Stimulated activated CD8-positive, alpha-beta memory T cell treated with anti-CD3 and anti-CD28 coated beads, Interleukin-15, amount 100 ng/mL, for 4 hours (primary cell): ENCODE measurements around the gene AFF2.

ENCODE experiments used
- DNase-seq, 2 donors: peaks; one replicate each; pipeline ENCODE4 v3.0.0-alpha.2; 2020; ENCODE audit warnings: low read depth in 2 of 2

The AFF2 gene

DNA sequence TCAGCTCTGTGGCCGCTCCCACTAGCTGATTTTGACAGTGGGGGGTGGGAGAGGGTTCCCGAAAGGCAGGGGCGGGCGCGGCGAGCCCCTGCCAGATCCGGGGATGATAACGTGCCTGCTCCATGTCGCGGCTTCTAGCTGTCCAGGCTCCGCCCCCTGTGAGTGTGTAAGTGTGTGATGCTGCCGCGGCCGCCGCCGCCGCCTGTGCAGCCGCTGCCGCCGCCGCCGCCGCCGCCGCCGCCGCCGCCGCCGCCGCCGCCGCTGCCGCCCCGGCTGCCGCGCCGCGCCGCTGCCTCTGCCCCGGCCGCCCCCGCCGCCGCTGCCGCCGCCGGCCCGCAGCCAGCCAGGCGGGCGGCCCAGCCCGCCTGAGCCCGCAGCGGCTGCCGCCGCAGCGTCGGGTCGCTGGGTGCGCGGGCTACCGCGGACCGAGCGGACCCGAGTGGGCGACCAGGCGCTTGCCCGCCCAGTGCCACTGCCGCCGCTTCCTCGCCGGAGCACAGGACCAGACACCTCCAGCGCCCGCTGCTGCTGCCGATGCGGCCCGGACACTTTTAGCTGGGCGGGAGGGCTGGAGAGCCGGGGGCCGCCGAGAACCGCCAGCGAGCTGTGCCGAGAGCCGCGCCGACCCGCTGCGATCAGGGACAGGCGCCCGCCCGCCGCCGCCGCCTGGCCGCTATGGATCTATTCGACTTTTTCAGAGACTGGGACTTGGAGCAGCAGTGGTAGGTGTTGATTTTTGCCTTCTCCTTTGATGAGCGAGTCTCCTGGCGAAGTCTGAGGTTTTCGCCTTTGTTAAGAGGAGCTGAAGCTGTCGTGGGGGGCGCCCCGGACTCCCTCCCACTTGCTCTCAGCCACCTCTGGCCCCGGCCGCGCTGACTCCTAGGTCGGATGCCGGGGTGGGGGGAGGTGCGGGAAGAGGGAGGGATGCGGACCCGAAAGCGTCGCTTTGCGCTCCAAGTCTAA lies at the start of gene AFF2:
AFF2 (plus strand) TSS at position 195 of the 963 bp plus-strand sequence; CDS start at position 676, 481 bp downstream.
- DNase-seq, result no peak

DNA sequence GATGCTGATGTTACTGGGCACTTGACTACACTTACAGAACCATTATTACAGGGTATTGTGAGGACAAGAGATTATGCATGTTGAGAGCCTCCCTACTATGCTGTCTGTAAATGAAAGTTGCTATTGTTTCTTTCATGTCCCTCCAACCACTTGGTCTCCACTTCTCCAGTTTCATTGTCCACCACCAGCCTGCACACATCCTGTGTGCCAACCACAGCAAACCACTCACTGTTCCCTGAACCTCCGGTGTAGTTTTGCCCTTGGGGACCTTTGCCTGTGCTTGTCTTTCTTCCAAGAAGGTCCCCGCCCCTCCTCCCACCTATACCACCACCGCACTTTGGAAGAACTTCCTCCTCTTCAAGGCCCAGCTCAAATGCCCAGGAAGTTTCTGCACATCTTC lies 43.1 kb upstream of the AFF2 start:
- DNase-seq, result no peak

DNA sequence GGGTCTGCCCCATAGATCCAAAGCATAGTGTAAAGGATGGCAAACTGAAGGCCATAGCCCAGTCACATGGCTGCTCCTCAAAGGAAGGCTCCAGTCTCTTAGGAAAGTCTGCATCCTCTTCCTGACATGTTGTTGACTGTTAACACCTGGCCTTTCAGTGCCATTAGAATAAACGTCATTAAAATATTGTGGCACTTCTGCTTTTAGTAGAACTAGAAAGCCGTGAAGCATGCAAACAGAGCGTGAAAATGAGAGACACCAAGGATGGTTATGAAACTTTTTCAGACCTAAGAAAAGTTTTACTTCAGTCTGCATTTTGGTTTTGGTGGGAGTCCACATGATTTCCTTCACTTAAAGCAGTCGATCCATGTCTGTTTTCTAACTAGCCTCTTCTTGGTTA lies 41.1 kb upstream of the AFF2 start:
- no peak for DNase-seq

DNA sequence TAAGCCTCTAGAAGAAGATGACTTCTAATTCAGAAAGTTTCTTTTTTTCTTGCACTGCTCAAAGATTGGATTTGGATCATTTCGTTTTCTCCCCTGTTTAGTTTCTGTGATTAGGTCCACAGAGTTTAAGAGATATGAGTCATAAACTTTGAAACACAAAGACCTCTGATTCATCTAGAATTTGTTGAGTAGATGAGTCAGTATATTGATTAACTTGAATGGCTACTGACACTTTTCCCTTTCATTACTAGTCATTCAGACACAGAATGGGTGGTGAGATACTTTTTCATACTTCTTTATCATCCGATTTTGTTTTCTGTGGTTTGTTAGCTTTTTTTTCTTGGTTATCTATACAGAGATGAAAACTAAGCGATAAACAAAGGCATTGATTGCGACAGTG lies 34.1 kb upstream of the AFF2 start:
- DNase-seq, result no peak

DNA sequence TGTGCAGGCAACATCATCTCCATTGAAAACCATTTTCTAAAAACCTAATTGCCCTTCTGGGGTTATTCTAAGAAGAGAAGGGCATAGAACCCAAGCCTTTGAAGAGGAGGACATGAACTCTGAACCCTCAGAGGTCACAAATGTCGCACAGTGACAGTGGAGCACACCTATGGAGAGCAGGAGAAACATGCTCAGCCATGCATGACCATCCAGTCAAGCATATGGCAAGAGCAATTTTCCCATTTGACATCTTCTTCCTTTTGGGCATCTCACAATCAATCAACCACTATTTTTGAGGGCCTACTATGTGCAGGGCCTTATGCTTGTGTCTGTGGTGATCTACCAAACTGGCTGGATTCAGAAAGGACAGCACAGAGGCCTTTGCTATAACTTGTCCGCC lies 30.1 kb upstream of the AFF2 start:
- DNase-seq, result no peak

DNA sequence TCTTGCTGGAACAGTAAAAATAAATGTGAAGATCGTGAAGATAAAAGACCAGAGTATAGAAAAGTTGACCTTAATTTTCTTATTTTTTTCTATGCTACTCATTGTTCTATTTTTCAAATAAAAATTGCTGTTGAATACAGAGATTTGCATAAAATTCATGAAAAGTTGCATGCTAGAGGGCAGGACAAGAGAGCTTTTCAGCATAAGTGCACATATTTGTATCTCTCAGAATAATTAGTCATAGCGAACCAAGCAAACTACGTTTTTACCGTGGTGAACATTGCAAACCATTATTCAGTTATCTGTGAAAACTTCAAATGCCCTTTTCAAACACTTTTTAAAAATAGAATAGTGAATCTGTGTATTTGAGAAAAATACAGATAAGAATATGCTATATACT lies 26.4 kb upstream of the AFF2 start:
- no peak for DNase-seq

DNA sequence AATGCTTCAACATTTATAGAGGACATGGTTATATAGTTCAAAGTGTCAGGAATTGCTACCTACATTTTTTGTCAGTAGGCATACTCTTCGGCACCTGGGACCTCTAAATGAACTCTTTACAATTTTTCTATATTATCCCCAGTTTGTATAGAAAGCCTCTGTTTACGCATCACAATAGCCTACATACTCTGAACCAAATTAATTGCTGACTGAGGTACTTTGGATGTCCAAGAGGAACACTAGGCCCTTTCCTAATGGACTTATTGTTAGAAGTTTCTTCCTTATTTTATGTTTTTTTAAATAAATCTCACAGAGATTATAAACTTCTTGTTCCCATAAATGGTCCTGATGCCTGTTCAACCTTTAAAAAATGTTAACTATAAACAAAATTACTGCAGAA lies 8.4 kb upstream of the AFF2 start:
- DNase-seq, result no peak

DNA sequence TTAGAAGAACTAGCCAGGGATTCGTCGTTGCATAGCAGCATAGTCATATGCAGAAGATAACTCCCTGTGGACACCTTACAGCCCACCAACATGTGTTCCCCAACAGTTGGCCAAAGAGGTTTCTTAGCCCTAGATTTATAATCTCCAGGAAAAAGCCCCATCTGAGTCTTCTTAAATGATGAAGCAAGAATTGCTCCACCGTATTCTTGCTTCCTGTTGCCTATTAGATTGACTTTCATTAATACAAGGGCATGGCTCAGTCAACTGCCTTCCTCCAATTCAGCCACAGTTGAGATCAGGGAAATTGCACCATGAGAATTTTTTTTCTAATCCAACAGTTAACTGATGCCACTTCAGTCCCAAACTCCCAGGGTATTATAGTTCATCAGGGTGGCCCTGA lies 5.2 kb upstream of the AFF2 start:
- DNase-seq, result no peak

DNA sequence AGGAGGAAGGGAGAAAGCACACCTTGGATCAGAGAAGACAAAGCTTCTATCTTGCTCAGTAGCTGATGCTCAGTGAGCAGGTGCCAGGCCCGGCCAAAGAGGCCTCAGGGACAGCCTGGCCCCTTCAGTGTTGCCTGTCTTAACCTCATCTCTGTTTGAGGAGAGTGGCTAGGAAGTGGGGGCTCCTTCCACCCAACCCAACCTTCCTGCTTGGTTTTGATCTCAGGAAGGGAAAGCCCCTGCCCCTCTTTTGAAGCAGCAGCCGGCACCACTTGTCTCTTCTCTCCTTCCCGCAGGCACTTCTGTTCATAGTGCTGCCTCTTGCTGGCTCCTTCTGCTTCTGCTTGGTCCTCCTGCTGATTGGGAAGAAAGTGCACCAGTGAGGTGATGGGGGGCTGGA lies 2.4 kb upstream of the AFF2 start:
- no peak for DNase-seq

DNA sequence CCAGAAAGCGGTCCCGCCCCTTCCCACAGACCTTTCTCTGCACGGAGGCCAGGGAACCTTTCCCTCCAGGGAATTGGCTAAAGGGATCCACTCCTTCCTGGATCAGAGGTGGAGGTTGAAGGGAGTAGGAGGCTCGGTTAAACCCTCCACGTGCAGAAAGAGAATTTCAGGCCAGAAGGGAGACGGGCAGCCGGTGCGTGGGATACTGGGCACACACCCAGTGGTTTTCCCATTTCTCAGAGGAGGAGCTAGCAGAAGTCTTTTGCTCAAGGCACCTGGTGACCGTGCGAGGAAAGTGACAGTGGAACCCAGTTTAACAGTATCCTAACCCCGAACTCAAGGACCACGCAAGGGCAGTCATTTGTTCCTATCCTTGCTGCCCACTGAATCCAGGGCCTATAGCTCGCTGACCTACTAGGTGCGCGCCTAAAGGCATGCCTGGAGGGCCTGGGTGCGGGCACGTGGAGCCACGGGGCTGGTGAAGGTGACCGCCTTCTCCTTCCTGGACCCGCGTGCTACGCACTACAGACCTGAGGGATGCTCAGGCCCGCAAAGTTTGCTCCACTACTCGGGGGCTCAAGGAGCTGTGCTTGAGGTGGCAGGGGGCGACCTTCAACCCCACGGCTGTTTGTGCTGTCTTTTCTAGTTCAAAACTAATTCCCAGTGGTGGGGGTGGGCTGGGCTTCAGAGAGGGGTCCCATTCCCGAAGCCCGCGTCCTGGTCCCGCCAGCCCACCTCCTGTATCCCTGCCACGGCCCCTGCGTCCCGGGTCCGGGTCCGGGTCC lies 587 bp upstream of the AFF2 start:
- DNase-seq, result no peak

DNA sequence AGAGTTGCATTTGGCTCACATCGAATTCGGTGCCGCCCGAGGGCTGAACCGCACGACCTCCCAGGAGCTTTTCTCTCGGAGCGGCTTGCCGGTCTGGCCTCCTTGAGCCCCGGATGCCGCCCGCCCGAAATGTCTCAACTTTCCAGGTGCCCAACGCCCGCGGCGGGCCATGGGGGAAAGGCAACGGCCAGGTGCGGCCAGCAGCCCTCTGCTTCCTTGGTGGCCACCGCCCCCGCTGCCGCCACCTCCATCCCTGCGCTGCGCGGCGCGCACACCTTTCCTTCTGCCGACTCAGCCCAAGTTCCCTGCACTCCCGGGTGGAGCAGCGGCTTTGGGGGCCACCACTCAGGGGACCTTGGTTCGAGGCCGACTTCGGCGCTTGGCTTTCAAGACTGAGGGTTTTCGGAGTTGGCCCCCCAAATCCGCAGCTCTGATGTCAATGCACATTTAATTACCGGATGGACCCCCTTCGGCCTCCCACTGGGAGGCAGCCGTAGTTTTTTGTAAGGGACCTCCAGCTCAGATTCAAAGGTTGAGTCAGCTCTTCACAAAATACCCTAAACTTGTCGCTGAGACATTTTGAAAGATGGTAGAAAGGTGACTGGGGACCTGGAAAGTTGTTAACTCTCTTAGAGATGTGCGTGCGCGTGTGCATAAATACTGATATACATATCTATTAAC lies 1.1 kb downstream of the AFF2 start:
- no peak for DNase-seq

DNA sequence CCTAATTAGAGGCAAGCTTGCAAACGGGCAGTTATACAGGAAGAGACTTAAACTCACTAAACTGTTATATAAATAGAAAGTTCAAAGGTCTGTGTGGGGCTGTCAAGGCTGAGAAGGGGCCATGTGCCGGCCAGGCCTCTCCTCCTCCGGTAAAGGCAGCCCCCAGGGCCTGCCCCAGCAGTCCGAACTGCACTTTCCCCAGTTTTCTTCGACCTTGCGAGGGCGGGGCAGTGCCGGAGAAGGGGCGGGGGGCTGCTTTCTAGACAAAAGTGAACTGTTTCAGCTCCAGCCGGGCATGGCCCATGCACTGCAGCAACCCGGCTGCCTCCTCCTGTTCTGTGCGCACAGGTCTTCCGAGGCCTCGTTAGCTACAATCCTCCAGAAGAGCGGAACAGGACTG lies 4.1 kb downstream of the AFF2 start:
- DNase-seq, result no peak

DNA sequence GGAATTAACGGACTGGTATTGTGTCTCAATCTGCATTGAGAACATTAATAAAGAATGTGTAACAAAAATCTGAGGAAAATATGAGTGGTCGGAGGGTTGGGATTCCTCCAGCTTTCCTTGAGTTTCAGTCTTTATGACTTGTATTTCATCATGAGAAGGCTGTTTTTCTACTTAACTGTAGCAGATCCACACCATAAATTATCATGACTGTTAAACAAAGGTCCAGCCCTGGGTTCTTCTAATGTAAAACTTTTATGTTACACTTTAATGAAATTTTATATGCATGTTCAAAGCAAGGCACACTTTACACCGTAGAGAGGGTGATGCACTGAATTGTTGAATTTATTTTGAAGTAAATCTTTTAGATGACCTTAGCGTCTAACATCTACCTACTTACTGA lies 7.0 kb downstream of the AFF2 start:
- no peak for DNase-seq

DNA sequence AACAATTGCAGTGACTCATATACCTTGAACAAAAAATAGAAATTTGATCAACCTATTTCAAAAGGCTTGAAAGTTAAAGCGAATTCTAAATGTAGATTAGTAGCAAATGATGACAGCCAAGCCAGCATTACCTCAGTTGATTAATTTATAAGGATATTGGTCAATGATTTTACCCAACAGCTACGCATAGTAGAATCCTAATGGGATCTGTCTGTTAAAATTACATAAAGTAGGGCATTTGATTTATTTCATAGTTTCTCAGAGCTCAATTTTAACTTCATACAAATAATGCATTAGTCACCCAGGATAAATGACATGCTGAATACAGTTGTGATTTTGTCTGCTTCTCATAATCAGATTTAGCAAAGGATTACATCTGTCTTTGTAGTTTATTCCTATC lies 12.0 kb downstream of the AFF2 start:
- no peak for DNase-seq

DNA sequence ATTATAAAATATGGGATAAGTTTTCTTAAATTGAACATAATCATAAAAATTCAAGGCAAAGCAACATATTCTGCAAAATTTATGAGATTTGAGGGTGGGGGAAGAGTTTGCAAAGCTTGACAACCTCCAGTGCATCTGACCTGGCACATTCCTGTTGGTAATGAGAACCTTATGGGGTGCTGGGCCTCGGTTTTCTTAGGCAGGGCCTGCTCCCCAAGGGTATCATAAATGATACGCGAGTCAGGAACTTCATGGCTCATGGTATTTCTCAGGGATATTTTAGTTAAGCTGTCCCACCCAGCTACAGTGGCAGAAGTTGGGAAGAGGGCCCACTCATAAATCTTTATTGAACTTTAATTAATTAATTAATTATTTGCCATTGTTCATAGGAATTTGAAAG lies 13.2 kb downstream of the AFF2 start:
- no peak for DNase-seq

DNA sequence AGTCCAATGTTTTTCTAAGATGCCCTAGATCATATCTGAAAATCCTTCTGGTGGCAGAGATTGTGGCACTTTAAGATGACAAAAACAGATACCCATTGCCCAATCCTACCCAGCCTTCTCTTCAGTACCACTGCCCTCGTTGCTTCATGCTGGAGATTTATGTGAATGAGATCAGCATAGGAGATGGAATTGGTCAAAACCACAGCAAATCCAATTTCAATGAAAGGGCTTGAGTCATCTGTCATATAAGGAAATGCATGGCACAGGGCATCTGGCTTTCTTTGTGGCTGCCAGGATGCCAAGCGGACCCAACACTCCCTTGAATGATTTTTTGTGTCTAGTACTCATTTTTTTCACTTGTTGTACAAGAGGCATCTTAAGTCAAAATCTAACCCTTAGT lies 16.8 kb downstream of the AFF2 start:
- DNase-seq, result no peak

DNA sequence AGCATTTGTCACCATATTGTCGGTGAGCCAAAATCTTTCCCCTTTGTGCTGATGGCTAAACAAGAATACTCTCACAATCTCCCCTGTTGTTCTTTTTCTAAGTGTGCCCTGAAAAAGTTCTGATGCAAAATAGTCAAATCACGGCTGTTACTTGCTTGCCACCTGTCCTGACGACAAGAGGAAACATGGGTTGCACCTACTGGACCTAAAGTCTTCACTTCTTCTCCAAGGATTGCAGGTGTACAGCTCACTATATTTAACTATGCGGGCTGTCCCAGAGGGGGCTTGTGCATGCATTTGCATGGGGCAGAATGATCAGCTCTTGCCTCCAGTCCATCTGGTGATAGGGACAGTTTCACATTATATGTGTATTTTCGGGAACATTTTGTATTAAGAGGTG lies 21.6 kb downstream of the AFF2 start:
- no peak for DNase-seq

DNA sequence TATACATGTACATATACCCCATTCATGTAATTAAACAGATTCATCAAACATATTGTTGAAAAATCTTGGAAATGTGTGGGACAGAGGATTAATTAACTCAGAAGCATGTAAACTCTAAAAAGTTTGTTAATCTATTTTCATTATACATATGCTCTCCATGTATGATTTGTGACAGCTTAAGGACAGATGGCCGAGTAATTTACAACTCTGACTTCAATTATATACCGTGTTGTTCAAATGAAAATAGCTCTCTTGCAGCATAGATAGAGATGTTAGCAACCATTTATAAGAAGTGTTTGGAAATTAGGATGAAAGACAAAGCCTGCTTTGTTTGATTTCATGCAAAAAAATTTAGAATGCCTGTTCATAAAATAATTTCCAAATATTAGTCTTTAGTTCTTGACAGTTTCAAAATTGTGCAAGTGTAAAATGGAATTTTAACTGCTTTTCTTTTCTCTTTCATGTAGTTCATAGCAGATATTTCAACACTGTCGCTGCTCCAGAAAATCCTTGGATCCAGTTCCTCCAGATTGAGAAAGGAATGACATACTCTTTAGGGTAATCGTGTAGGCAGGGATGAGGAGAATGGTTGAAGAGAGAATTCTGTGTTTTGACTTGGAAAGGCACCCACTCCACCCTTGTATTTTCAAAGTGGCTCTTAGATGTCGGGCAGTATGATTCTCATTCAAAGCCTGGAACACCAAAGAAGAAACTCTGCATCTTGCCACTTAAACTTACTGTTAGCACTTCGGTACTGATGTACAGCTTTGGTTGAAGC lies 23.1 kb downstream of the AFF2 start:
- DNase-seq, result no peak

DNA sequence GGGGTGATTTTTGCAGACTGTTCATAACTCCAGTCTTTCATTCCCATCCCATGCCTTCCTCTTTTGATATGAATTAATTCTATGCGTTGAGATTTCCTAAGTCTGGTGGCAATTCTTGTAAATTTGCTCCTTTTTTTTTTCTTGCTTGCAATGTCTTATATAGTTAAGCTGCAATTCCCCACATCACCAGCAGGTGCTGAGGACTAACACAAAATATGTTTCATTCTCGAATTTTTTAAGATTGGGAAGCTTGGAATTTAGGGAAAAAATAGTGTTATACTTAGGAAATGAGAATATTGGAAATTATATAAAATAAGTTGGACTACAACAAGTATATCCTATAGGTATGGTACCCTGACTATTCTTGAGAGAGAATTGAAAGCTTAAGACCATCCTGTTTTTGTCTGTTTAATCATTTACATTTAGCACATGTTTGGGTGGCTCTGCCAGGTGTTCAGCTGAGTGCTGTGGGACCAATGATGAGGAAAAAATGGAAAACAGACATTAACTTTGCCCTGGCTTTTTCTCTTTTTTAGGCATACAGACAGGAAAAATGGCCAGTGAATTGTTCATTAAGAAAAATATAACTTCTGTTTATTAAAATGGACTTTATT lies 30.2 kb downstream of the AFF2 start:
- DNase-seq, result no peak

DNA sequence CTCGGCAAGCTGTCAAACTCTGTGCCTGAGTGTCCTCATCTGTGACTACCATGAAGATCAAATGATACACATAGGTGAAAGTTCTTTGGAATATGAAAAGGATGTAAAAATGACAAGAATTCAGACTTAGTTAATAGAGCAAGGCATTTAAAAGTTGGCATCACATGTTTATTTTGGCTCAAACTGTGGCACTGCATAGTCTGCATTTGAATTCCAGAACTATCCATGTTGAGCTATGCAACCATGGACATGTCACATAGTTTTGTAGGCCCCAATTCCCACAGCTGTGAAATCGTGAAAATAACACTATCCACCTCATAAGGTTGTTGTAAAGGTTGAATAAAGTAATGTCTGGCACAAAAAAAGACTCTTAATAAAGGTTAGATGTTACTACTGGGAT lies 33.9 kb downstream of the AFF2 start:
- DNase-seq, result no peak

DNA sequence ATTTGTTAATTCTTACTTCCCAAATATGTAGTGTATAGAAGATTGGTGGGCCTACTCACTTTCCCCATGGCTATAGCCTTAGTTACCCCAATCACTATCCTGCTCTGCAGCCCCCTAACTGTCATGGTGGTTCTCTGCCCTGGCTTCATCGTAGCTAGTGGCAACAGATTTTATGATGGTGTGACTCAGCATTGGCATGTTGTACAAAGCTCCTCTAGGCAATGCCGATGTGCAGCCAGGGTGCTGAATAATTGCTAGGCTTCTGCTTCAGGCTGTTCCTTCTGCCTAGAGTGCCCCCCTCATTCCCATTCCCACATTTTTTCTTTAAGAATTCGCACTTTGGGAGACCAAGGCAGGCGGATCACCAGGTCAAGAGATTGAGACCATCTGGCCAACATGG lies 35.2 kb downstream of the AFF2 start:
- DNase-seq, result no peak
